Nephron (organoid): ENCODE measurements around the gene HRH3.

Experiments
- H3K27ac Mint-ChIP-seq, 3 experiments: 2 replicates each; pipeline ENCODE4 v1.8.0; 2020; ENCODE audit warnings: mixed read lengths in 3 of 3, mild to moderate bottlenecking in 2 of 3, moderate library complexity in 1 of 3
- H3K27me3 Mint-ChIP-seq: 2 replicates; pipeline ENCODE4 v1.8.0; 2021; ENCODE audit warnings: low read depth, mild to moderate bottlenecking, moderate library complexity, mixed read lengths
- H3K36me3 Mint-ChIP-seq: 2 replicates; pipeline ENCODE4 v1.8.0; 2020; ENCODE audit warnings: low read depth, mixed read lengths
- H3K4me1 Mint-ChIP-seq: 2 replicates; pipeline ENCODE4 v1.8.0; 2020; ENCODE audit warnings: mixed read lengths
- H3K4me3 Mint-ChIP-seq, 3 experiments: 2 replicates each; pipeline ENCODE4 v1.8.0; 2020; ENCODE audit warnings: mild to moderate bottlenecking in 3 of 3, mixed read lengths in 3 of 3, moderate library complexity in 2 of 3
- H3K9me3 Mint-ChIP-seq: 2 replicates; pipeline ENCODE4 v1.8.0; 2020; ENCODE audit warnings: mixed read lengths
- TF ChIP-seq, protein P1 (sequence below), 3 experiments: fragments of 200-600 bp; sonication (generic); IDR thresholded peaks; one replicate each; pipeline ENCODE4 v1.5.0; 2021; ENCODE audit warnings: antibody characterized with exemption in 3 of 3; ENCODE audit not compliant: unreplicated experiment in 3 of 3

Gene HRH3

GRCh38 chr20:62197311-62197710 is 22.8 kb downstream of the HRH3 start:
- Mint-ChIP-seq H3K36me3 (peaks cover 33% of the 10 kb centered on the region), H3K4me1 (peaks cover 5% of the 10 kb centered on the region), H3K27ac (no peak overlapping the region), H3K9me3 (no peaks in the 10 kb centered on the region), H3K27me3 (no peaks in the 10 kb centered on the region), H3K4me3 (no peak overlapping the region)
- TF ChIP-seq, protein P1, sequence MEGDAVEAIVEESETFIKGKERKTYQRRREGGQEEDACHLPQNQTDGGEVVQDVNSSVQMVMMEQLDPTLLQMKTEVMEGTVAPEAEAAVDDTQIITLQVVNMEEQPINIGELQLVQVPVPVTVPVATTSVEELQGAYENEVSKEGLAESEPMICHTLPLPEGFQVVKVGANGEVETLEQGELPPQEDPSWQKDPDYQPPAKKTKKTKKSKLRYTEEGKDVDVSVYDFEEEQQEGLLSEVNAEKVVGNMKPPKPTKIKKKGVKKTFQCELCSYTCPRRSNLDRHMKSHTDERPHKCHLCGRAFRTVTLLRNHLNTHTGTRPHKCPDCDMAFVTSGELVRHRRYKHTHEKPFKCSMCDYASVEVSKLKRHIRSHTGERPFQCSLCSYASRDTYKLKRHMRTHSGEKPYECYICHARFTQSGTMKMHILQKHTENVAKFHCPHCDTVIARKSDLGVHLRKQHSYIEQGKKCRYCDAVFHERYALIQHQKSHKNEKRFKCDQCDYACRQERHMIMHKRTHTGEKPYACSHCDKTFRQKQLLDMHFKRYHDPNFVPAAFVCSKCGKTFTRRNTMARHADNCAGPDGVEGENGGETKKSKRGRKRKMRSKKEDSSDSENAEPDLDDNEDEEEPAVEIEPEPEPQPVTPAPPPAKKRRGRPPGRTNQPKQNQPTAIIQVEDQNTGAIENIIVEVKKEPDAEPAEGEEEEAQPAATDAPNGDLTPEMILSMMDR (IDR thresholded peaks at IDR 0.05; ENCODE audit: unreplicated experiment in 3 of 3): no peak

DNA sequence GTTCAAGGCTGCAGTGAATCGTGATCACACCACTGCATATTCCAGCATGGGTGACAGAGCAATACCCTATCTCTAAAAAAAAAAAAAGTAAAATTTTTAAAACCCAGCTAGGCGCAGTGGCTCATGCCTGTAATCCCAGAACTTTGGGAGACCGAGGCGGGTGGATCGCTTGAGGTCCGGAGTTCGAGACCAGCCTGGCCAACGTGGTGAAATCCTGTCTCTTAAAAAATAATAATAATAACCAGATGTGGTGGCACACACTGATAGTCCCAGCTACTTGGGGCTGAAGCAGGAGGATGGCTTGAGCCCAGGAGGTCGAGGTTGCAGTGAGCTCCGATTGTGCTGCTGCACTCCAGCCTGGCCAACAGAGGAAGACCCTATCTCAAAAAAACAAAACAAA is 23.8 kb downstream of the HRH3 start:
- Mint-ChIP-seq H3K9me3 (no peaks in the 10 kb centered on the region), H3K4me1 (no peaks in the 10 kb centered on the region), H3K27ac (no peak overlapping the region), H3K27me3 (no peaks in the 10 kb centered on the region), H3K4me3 (no peak overlapping the region), H3K36me3 (peaks cover 30% of the 10 kb centered on the region)
- TF ChIP-seq, protein P1 (IDR thresholded peaks at IDR 0.05; ENCODE audit: unreplicated experiment in 3 of 3): no peak

- TF ChIP-seq, protein P1 (IDR thresholded peaks at IDR 0.05; ENCODE audit: unreplicated experiment in 3 of 3): no peak
- Mint-ChIP-seq H3K27me3 (no peaks in the 10 kb centered on the region), H3K27ac (no peak overlapping the region), H3K9me3 (no peaks in the 10 kb centered on the region), H3K4me1 (no peaks in the 10 kb centered on the region), H3K4me3 (no peak overlapping the region), H3K36me3 (peaks cover 29% of the 10 kb centered on the region)
Measured at GRCh38 chr20:62195736-62196135, 24.3 kb downstream of the HRH3 start.

GRCh38 chr20:62195075-62195405 is 25.0 kb downstream of the HRH3 start:
- no peaks in the 10 kb centered on the region for H3K4me1 Mint-ChIP-seq
- H3K4me3 Mint-ChIP-seq: no peak overlapping the region
- TF ChIP-seq, protein P1 (IDR thresholded peaks at IDR 0.05; ENCODE audit: unreplicated experiment in 3 of 3): no peak
- H3K27me3 Mint-ChIP-seq: no peaks in the 10 kb centered on the region
- no peaks in the 10 kb centered on the region for H3K9me3 Mint-ChIP-seq
- peaks cover 29% of the 10 kb centered on the region for H3K36me3 Mint-ChIP-seq
- no peak overlapping the region for H3K27ac Mint-ChIP-seq

- Mint-ChIP-seq H3K4me1 (no peaks in the 10 kb centered on the region), H3K27ac (no peak overlapping the region), H3K36me3 (peaks cover 18% of the 10 kb centered on the region), H3K9me3 (no peaks in the 10 kb centered on the region), H3K27me3 (no peaks in the 10 kb centered on the region), H3K4me3 (no peak overlapping the region)
- TF ChIP-seq, protein P1 (IDR thresholded peaks at IDR 0.05; ENCODE audit: unreplicated experiment in 3 of 3): no peak
Measured at GRCh38 chr20:62193079-62194025, 26.7 kb downstream of the HRH3 start.

GRCh38 chr20:62192635-62193034 is 27.4 kb downstream of the HRH3 start:
- Mint-ChIP-seq H3K36me3 (peaks cover 16% of the 10 kb centered on the region), H3K27me3 (no peaks in the 10 kb centered on the region), H3K4me1 (no peaks in the 10 kb centered on the region), H3K9me3 (no peaks in the 10 kb centered on the region), H3K27ac (no peak overlapping the region), H3K4me3 (no peak overlapping the region)
- TF ChIP-seq, protein P1 (IDR thresholded peaks at IDR 0.05; ENCODE audit: unreplicated experiment in 3 of 3): no peak
